NCI-H1048 (cell line): ENCODE data around the gene UXT.

Experiments
- DNase-seq: peaks from one replicate; lab custom pipeline; 2025; lab: John Stamatoyannopoulos, UW

UXT gene

DNA sequence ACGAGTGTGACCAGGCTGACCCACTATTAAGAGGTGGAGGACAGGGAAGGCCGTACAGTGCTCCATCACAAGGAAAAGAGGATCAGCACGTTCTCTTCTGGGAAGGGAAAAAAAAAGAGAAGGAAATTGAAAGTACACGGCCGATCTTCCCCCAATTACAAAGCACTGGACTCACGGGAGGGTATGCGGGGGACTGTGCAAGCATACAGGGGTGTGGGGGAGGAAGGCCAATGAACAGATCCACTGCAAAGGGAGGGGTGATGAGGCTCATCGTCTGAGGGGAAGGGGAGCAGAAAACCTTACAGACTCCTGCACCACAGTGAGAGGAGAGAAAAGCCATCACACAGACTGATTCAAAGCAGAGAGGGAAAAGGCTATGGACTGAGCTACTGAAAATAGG, 9.7 kb downstream of the UXT start:
- no peak for DNase-seq

- DNase-seq = no peak
Observed at GRCh38 chrX:47648376-47648775, 10.6 kb downstream of the UXT start.

DNA sequence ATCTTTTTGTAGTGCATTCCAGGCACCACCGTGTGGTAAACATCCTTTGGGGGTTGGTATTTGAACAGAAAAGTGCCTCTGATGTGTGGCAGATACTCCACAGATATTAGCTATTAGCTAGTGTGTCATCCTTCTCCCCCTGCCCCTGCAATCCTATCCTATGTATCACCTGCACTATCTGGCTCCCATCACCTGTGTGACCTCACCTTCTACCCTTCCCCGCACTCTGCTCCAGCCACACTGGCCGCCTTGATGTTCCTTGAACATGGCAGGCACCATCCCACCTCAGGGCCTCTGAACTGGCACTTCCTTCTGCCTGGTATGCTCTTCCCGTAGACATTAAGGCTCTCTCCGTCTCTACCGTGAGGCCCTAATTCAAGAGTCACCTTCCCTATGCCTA, 12.3 kb downstream of the UXT start:
- DNase-seq = no peak

- DNase-seq = no peak
Observed at GRCh38 chrX:47645530-47645929, 13.4 kb downstream of the UXT start.

DNA sequence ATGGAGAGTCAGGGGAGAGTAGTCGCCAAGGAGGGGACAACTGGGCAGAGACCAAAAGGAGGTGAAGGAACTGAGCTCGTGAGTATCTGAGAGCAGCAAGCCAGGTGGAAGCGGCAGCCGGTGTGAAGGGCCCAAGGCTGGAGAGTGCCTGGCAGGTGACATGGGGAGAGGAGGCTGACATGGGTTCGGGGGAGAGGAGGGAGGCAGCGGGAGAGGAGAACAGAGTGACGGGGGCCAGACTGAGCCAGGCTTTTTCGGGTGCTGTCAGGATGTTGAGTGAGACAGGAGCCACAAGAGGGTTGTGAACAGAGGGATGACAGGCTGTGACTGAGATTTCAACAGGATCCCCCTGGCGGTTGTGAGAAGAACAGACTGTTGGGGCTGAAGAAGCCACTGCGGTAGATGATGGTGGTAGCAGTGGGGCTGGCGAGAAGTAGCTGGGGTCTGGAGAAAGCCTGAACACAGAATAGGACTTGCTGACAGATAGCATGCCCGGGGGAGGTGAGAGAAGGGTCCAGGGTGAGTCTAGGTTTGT, 14.4 kb downstream of the UXT start:
- DNase-seq = no peak

- no peak for DNase-seq
Observed at GRCh38 chrX:47643926-47644325, 15.1 kb downstream of the UXT start.

GRCh38 chrX:47638816-47639215, 20.2 kb downstream of the UXT start:
- DNase-seq = no peak

GRCh38 chrX:47637546-47638195, 21.3 kb downstream of the UXT start:
- DNase-seq = no peak

DNA sequence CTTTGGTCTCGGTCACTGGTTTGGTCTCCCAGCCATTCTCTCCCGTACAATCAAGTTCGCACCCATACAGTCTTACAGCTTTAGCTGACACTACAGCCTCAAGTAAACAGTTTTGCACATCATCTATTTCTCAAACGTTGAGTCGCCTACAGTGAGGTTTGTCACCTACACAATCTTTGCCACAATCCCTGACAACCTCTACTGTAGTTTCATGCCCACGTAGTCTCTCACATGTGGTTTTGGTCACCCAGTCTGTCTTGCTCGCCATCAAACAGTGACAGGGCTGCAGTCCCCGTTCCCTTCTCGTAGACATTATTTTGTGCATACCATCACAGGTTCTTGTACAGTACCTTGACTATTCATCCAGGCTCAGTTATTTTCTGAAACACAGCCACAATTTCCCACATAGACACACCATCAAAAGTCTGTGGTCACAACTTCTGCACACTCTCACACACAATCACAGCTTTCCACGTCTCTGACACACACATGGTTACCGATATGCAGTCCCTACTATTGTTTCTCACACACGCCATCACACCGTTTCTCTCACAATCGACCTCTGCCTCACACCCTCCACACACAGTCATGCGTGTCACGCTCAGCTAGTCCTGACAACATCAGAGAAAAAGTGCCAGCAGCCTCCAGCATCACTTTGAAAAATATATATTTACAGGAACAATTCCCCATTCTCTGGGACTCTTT, 24.0 kb downstream of the UXT start:
- DNase-seq = no peak

GRCh38 chrX:47633689-47634590, 25.0 kb downstream of the UXT start:
- DNase-seq = no peak

DNA sequence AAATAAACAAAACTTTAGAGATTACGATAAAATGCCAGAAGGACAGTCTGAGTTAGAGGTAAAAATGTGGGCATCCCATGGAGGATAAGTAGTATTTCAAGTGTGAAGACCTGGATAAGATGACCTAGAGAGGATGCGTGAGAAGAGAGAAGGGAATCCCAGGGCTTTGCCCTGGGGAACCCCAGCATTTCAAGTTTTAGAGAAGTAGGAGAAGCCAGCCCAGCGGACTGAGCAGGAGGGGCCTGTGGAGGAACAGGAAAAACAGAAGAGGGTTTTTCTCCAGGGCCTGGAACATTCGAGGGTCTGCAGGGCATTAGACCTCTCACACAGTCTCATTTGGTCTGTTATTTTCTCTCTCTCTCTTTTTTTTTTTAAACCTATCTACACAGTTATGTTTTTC, 26.3 kb downstream of the UXT start:
- no peak for DNase-seq

DNA sequence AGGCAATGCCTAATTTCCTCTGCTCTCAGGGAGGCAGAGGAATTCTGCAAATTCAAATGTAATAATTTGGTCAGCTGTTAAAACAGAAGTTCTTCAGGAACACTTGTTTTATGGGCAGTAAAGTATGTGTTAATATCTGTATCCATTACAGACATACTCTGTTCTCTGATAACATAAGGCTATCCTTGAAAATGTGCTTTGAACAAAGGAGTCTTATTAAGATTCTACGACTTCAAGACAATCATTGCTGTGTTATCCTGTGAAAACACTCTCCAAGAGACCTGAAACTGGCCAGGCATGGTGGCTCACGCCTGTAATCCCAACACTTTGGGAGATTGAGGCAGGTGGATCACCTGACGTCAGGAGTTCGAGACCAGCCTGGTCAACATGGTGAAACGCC, 27.3 kb downstream of the UXT start:
- DNase-seq = no peak

- no peak for DNase-seq
Observed at GRCh38 chrX:47629419-47630200, 29.4 kb downstream of the UXT start, which contains the start of gene CFP. CFP (minus strand) TSS chrX:47629930; CDS start chrX:47629844, 86 bp downstream.

- DNase-seq = no peak
Observed at GRCh38 chrX:47628982-47629381, 30.0 kb downstream of the UXT start.

DNA sequence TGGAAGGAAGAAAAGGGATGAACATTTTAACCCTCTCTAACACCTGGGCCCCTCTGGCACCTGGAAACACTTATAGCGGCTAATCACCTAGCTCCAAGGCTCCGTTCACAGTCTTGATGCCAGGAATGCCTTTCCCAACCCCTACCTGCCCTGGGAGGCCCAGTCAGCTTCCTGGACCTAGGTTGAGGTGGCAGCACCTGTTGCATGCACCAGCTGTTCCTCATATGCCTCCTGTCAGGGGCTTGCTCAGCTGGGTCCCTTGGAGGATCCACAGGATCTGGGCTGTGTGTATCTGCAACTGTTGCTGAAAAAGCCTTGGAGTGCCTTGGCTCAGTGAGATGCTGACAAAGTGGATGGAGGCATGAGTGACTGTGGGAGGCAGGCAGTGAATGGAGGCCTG, 33.6 kb downstream of the UXT start:
- no peak for DNase-seq

DNA sequence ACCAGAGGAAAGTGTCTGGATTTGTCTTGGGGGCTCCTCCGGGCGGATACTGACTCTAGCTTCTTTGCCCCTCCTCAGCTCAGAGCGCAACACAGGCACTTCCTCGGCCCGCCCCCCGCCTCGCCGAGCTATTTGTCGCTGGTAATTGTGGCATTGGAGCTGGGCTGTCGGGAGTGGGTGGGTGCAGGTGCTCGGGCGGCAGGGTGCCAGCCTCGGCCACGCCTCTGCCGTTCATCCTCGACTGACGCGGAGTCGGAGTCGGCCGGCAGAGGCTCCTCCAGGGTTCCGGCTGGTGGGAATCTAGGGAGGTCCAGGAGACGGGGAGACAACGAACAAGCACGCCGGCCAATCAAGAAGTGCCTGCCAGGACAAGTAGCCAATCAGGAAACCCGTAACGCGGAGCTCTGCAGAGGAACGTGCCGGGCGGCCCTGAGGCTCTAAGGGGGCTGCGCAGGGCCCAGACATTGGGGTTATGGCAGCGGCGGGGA, 35.4 kb downstream of the UXT start:
- DNase-seq = peak; percentile 61

DNA sequence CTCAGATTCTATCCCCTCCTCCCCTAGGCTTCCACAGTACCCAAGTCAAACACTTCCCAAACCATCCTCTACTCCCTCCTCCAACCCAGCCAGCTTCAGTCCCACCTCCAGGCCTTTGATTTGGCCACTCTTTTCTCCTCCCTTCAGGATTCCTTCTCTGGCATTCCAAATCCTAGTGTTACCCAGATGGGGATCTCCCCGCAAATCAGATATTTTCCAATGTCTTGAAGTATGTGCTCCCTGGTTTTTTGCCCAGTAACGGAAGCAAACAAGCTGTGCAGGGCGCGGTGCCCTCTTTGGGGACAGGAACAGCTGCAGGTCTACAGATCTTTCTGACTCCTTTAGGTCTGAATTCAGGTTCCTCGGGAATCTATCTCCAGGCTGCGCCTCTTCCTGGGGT, 37.1 kb downstream of the UXT start:
- no peak for DNase-seq

- DNase-seq = no peak
Observed at GRCh38 chrX:47620303-47620685, 38.7 kb downstream of the UXT start.

- DNase-seq = peak; percentile 23
Observed at GRCh38 chrX:47619486-47620302, 39.3 kb downstream of the UXT start, which contains the start of gene SYN1. SYN1 (minus strand) TSS chrX:47619857; CDS start chrX:47619728, 129 bp downstream.

DNA sequence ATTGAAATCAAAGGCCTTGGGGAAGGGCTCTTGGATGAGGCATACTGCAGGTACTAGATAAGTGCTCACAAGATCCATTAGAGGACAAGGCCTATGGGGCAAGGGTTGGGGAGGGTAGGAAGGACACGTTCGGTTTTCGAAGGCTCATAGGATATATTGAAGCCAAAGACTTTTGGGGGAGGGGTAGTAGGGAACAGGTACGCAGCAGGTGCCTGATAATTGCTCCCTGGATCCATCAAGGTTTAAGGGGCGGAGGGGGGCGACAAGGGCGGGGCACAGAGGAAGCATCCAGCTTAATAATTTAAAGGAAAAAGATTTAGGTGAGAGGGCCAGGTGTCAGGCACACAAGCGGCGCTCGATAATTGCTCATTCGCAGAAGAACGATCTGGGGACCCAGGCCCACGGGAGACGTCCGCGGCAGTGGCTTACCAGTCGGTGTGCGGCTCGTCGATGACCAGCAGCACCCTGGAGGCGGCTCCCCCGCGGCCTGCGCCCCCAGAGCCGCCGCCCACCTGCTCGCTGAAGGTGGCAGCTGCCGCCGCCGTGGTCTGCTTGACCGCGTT, 40.0 kb downstream of the UXT start:
- DNase-seq = no peak
